ENCODE measurements around the gene TAF1D. TPM values are rescaled to one million over a fixed set of nuclear protein-coding genes. Genes with fewer than 3 reads are reported as not detected.
A peak's percentile ranks its signal among the peaks of the same experiment; 100 is the strongest.
"Not testable (repeated sequence)": the region's sequence is repeated elsewhere in the genome, so short reads cannot be mapped to it uniquely, and the experiment has no call there.

TAF1D gene
- total RNA-seq, 1 experiment from 2014 or later: 272 TPM

DNA sequence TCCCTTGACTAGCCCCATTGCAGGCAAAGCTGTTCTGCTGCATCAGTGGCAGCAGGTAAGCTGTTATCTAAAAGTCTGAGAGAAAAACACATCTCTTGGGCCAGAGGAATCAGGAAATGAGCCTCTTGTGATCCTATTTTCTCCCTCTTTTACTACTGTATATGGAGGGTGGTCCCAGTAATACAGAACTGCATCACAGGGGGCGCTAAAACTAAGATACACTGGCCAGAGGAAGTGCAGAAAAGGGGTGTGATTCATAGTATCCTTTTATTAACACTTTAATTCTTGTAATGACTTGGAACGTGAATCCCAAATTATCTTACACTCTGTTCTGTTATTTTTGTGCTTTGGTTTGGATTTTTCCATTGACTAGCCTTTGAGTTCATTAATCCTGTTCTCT is 34.0 kb upstream of the TAF1D start:
- H3K27ac Mint-ChIP-seq: no peak overlapping the region; a peak in 1 of 7 replicates
- Histone ChIP-seq H2AK5ac (ENCODE audit: insufficient read length, low read length) (no peak overlapping the region), H3K18ac (ENCODE audit: insufficient read length, low read depth, low read length) (no peak overlapping the region), H3K14ac (ENCODE audit: insufficient read depth, low read length) (no peak overlapping the region), H3K9me3 (ENCODE audit: control insufficient read depth, low read depth, low read length) (no peaks in the 10 kb centered on the region), H4K91ac (ENCODE audit: insufficient read length, low read depth, low read length) (no peak overlapping the region), H3K27me3 (ENCODE audit: insufficient read depth, low read length) (no peaks in the 10 kb centered on the region; the same call in 1 of the 2 replicates), H3K27ac (ENCODE audit: insufficient read length, low read depth, low read length) (no peak overlapping the region), H2BK12ac (ENCODE audit: insufficient read length, low read depth, low read length) (no peak overlapping the region), H2BK15ac (ENCODE audit: low read depth, low read length) (no peak overlapping the region), H3K9ac (ENCODE audit: extremely low read depth, insufficient read length, low read length) (no peak overlapping the region), H4K8ac (replicated peaks; ENCODE audit: insufficient read length, low read depth, low read length) (no peak overlapping the region), H4K5ac (ENCODE audit: insufficient read length, low read depth, low read length) (no peak overlapping the region), H3K79me1 (ENCODE audit: insufficient read depth, low read depth, low read length, poor library complexity, severe bottlenecking) (no peaks in the 10 kb centered on the region), H3K79me2 (ENCODE audit: insufficient read depth, low read length) (no peaks in the 10 kb centered on the region), H4K20me1 (ENCODE audit: control insufficient read depth, insufficient read depth, insufficient read length) (no peaks in the 10 kb centered on the region), H2AFZ (ENCODE audit: low read length) (no peak overlapping the region), H2BK5ac (ENCODE audit: insufficient read length, low read length) (no peak overlapping the region), H2BK20ac (ENCODE audit: low read depth, low read length, poor library complexity, severe bottlenecking) (no peak overlapping the region), H3K56ac (ENCODE audit: insufficient read length, low read depth, low read length) (no peak overlapping the region), H3K4me2 (ENCODE audit: insufficient read depth, insufficient read length, low read length) (no peak overlapping the region), H3K23ac (ENCODE audit: insufficient read length, low read depth, low read length) (no peak overlapping the region), H3K23me2 (ENCODE audit: insufficient read length, low read depth, low read length, poor library complexity, severe bottlenecking) (no peaks in the 10 kb centered on the region), H2BK120ac (ENCODE audit: low read depth, low read length, poor library complexity, severe bottlenecking) (no peak overlapping the region), H3K4me1 (ENCODE audit: insufficient read depth, low read length) (no peaks in the 10 kb centered on the region), H3T11ph (ENCODE audit: low read length) (no peak overlapping the region), H3K4ac (ENCODE audit: low read depth, low read length) (no peak overlapping the region)
- H3K4me3 Mint-ChIP-seq: no peak overlapping the region; a peak in 1 of 5 replicates
- peak; percentile 43 for DNase-seq
- H3K27me3 Mint-ChIP-seq (ENCODE audit: low read depth): no peaks in the 10 kb centered on the region
- peaks cover 0 to 6% of the 10 kb centered on the region in 2 experiments; a peak in 3 of 4 replicates for H3K4me1 Mint-ChIP-seq
- TF ChIP-seq, protein P1, sequence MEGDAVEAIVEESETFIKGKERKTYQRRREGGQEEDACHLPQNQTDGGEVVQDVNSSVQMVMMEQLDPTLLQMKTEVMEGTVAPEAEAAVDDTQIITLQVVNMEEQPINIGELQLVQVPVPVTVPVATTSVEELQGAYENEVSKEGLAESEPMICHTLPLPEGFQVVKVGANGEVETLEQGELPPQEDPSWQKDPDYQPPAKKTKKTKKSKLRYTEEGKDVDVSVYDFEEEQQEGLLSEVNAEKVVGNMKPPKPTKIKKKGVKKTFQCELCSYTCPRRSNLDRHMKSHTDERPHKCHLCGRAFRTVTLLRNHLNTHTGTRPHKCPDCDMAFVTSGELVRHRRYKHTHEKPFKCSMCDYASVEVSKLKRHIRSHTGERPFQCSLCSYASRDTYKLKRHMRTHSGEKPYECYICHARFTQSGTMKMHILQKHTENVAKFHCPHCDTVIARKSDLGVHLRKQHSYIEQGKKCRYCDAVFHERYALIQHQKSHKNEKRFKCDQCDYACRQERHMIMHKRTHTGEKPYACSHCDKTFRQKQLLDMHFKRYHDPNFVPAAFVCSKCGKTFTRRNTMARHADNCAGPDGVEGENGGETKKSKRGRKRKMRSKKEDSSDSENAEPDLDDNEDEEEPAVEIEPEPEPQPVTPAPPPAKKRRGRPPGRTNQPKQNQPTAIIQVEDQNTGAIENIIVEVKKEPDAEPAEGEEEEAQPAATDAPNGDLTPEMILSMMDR (conservative IDR thresholded peaks at IDR 0.05): peak; percentile 72
- WGBS (ENCODE audit: extremely low coverage, insufficient read length, low lambda C conversion rate): no CpG with 5 or more reads among the region's 2 CpGs
- H3K36me3 Mint-ChIP-seq (ENCODE audit: insufficient read depth in 1 of 3, low read depth in 3 of 3): peaks cover 4 to 7% (median 6%) of the 10 kb centered on the region in 3 experiments; a peak in 4 of 7 replicates
- peaks cover 0 to 2% of the 10 kb centered on the region in 2 experiments; a peak in 1 of 5 replicates for H3K9me3 Mint-ChIP-seq

DNA sequence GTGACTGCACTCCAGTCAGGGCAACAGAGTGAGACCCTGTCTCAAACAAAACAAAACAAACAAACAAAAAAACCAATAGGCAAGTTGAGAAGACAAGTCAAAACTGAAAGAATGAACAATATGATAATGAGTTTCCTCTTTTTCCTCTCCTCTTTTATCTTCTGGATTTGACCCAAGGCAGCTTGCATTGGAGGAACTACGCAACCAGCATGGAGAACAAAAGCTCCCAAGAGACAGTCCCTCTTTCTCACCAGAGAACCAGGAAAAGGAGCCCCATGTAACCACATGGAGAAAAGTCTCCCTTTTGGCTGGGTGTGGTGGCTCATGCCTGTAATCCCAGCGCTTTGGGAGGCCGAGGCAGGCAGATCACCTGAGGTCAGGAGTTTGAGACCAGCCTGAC is 33.3 kb upstream of the TAF1D start:
- H3K4me1 Mint-ChIP-seq; H3K9me3 ChIP-seq (ENCODE audit: control insufficient read depth, low read depth, low read length); H3K56ac ChIP-seq (ENCODE audit: insufficient read length, low read depth, low read length); H2BK12ac ChIP-seq (ENCODE audit: insufficient read length, low read depth, low read length); H3K4me3 Mint-ChIP-seq; H3K27ac Mint-ChIP-seq; H2BK5ac ChIP-seq (ENCODE audit: insufficient read length, low read length); H3K27ac ChIP-seq (ENCODE audit: insufficient read length, low read depth, low read length); H3T11ph ChIP-seq (ENCODE audit: low read length); H2BK120ac ChIP-seq (ENCODE audit: low read depth, low read length, poor library complexity, severe bottlenecking); H3K9me3 Mint-ChIP-seq; H2BK20ac ChIP-seq (ENCODE audit: low read depth, low read length, poor library complexity, severe bottlenecking); H2BK15ac ChIP-seq (ENCODE audit: low read depth, low read length); H4K8ac ChIP-seq (replicated peaks; ENCODE audit: insufficient read length, low read depth, low read length); H4K20me1 ChIP-seq (ENCODE audit: control insufficient read depth, insufficient read depth, insufficient read length); H3K27me3 Mint-ChIP-seq (ENCODE audit: low read depth); H3K9ac ChIP-seq (ENCODE audit: extremely low read depth, insufficient read length, low read length); H3K18ac ChIP-seq (ENCODE audit: insufficient read length, low read depth, low read length); H3K23me2 ChIP-seq (ENCODE audit: insufficient read length, low read depth, low read length, poor library complexity, severe bottlenecking); H2AFZ ChIP-seq (ENCODE audit: low read length); H3K4me2 ChIP-seq (ENCODE audit: insufficient read depth, insufficient read length, low read length); H3K79me1 ChIP-seq (ENCODE audit: insufficient read depth, low read depth, low read length, poor library complexity, severe bottlenecking); H4K5ac ChIP-seq (ENCODE audit: insufficient read length, low read depth, low read length); H2AK5ac ChIP-seq (ENCODE audit: insufficient read length, low read length); H3K27me3 ChIP-seq (ENCODE audit: insufficient read depth, low read length); H3K4ac ChIP-seq (ENCODE audit: low read depth, low read length); H4K91ac ChIP-seq (ENCODE audit: insufficient read length, low read depth, low read length); H3K23ac ChIP-seq (ENCODE audit: insufficient read length, low read depth, low read length); H3K14ac ChIP-seq (ENCODE audit: insufficient read depth, low read length); H3K36me3 Mint-ChIP-seq (ENCODE audit: insufficient read depth in 1 of 3, low read depth in 3 of 3); H3K79me2 ChIP-seq (ENCODE audit: insufficient read depth, low read length); DNase-seq; H3K4me1 ChIP-seq (ENCODE audit: insufficient read depth, low read length): not testable (repeated sequence)
- no CpG with 5 or more reads among the region's 3 CpGs for WGBS (ENCODE audit: extremely low coverage, insufficient read length, low lambda C conversion rate)
